ENCODE data around the gene ZNF613. TPM values are rescaled to one million over a fixed set of nuclear protein-coding genes. Genes with fewer than 3 reads are reported as not detected.

Gene ZNF613
- total and polyA plus RNA-seq, 4 donors = 6.3 to 8.8 (median 7.5) TPM

- H3K9me3 ChIP-seq (ENCODE audit: control insufficient read depth, low read length) = peaks cover 34% of the 10 kb centered on the region
- WGBS, 2 donors = 84 to 85% methylated on average over 3 of the region's 3 CpGs
- ATAC-seq (ENCODE audit: low FRiP score) = no peak
Observed at GRCh38 chr19:51919606-51920005, 7.7 kb upstream of the ZNF613 start.

GRCh38 chr19:51921949-51922348 is 5.3 kb upstream of the ZNF613 start:
- intact Hi-C loops (cut with DNase I) = loop anchor here in 1 of 2 donors (10.0 kb wide), 1 partner anchor 63 kb away; the partner anchor contains the start of gene ZNF350
- ATAC-seq (ENCODE audit: low FRiP score) (no peak), DNase-seq (no peak)
- H3K27me3 ChIP-seq (ENCODE audit: control insufficient read depth in 1 of 2, insufficient read depth in 2 of 2, low read length in 1 of 2) = no peaks in the 10 kb centered on the region
- WGBS, 2 donors = 88 to 91% methylated on average over 8 of the region's 8 CpGs
- H3K9me3 ChIP-seq (ENCODE audit: control insufficient read depth, low read length) = peaks cover 30% of the 10 kb centered on the region
- H3K4me3 ChIP-seq (ENCODE audit: low read length in 2 of 2) = no peak overlapping the region
- no peak overlapping the region for H3K27ac ChIP-seq (ENCODE audit: low read depth in 1 of 2, low read length in 2 of 2)
- H3K4me1 ChIP-seq (ENCODE audit: control insufficient read depth in 1 of 2, insufficient read depth in 2 of 2, low read length in 2 of 2) = no peaks in the 10 kb centered on the region
- no peaks in the 10 kb centered on the region for H3K36me3 ChIP-seq (ENCODE audit: control insufficient read depth in 1 of 2, insufficient read depth in 2 of 2, low read length in 1 of 2)

More at GRCh38 chr19:51919606-51920005, 7.7 kb upstream of the ZNF613 start:
- no peaks in the 10 kb centered on the region for H3K36me3 ChIP-seq (ENCODE audit: control insufficient read depth in 1 of 2, insufficient read depth in 2 of 2, low read length in 1 of 2)
- intact Hi-C loops (cut with DNase I) = loop anchor here in 1 of 2 donors (10.0 kb wide), 1 partner anchor 65 kb away; the partner anchor contains the start of gene ZNF350
- H3K27ac ChIP-seq (ENCODE audit: low read depth in 1 of 2, low read length in 2 of 2) = no peak overlapping the region
- H3K4me3 ChIP-seq (ENCODE audit: low read length in 2 of 2) = no peak overlapping the region
- DNase-seq = no peak
- no peaks in the 10 kb centered on the region for H3K27me3 ChIP-seq (ENCODE audit: control insufficient read depth in 1 of 2, insufficient read depth in 2 of 2, low read length in 1 of 2)
- no peaks in the 10 kb centered on the region for H3K4me1 ChIP-seq (ENCODE audit: control insufficient read depth in 1 of 2, insufficient read depth in 2 of 2, low read length in 2 of 2)

- Histone ChIP-seq H3K9me3 (ENCODE audit: control insufficient read depth, low read length) (peaks cover 15% of the 10 kb centered on the region), H3K27ac (ENCODE audit: low read depth in 1 of 2, low read length in 2 of 2) (no peak overlapping the region), H3K4me1 (ENCODE audit: control insufficient read depth in 1 of 2, insufficient read depth in 2 of 2, low read length in 2 of 2) (no peaks in the 10 kb centered on the region), H3K36me3 (ENCODE audit: control insufficient read depth in 1 of 2, insufficient read depth in 2 of 2, low read length in 1 of 2) (no peaks in the 10 kb centered on the region), H3K4me3 (ENCODE audit: low read length in 2 of 2) (peak overlapping the region; percentile 88), H3K27me3 (ENCODE audit: control insufficient read depth in 1 of 2, insufficient read depth in 2 of 2, low read length in 1 of 2) (no peaks in the 10 kb centered on the region)
- WGBS, 2 donors = 11 to 14% methylated on average over 11 of the region's 11 CpGs
- DNase-seq (no peak), ATAC-seq (ENCODE audit: low FRiP score) (peak; percentile 58)
- intact Hi-C loops (cut with DNase I) = loop anchor here in 1 of 2 donors (10.0 kb wide), 1 partner anchor 58 kb away; the partner anchor contains the start of gene ZNF350
Observed at GRCh38 chr19:51926426-51926783, 867 bp upstream of the ZNF613 start.

GRCh38 chr19:51927859-51928258 is 587 bp downstream of the ZNF613 start:
- H3K27ac ChIP-seq (ENCODE audit: low read depth in 1 of 2, low read length in 2 of 2) = no peak overlapping the region
- H3K4me3 ChIP-seq (ENCODE audit: low read length in 2 of 2) = peak overlapping the region; percentile 88
- 31 to 32% methylated on average over 13 of the region's 13 CpGs for WGBS, 2 donors
- DNase-seq (no peak), ATAC-seq (ENCODE audit: low FRiP score) (no peak)
- peaks cover 7% of the 10 kb centered on the region for H3K9me3 ChIP-seq (ENCODE audit: control insufficient read depth, low read length)
- no peaks in the 10 kb centered on the region for H3K4me1 ChIP-seq (ENCODE audit: control insufficient read depth in 1 of 2, insufficient read depth in 2 of 2, low read length in 2 of 2)
- intact Hi-C loops (cut with DNase I) = loop anchor here (1.0 to 10.0 kb wide), 2 partner anchors 57 to 121 kb away; partner anchors contain the start of gene ZNF350 (in 1 of the 2)
- H3K36me3 ChIP-seq (ENCODE audit: control insufficient read depth in 1 of 2, insufficient read depth in 2 of 2, low read length in 1 of 2) = peaks cover under 1 to 2% of the 10 kb centered on the region in 2 donors
- H3K27me3 ChIP-seq (ENCODE audit: control insufficient read depth in 1 of 2, insufficient read depth in 2 of 2, low read length in 1 of 2) = no peaks in the 10 kb centered on the region

- ATAC-seq (ENCODE audit: low FRiP score) (no peak), DNase-seq (no peak)
- Histone ChIP-seq H3K27ac (ENCODE audit: low read depth in 1 of 2, low read length in 2 of 2) (no peak overlapping the region), H3K36me3 (ENCODE audit: control insufficient read depth in 1 of 2, insufficient read depth in 2 of 2, low read length in 1 of 2) (peaks cover 18 to 28% of the 10 kb centered on the region in 2 donors), H3K9me3 (ENCODE audit: control insufficient read depth, low read length) (peaks cover 21% of the 10 kb centered on the region), H3K4me1 (ENCODE audit: control insufficient read depth in 1 of 2, insufficient read depth in 2 of 2, low read length in 2 of 2) (no peaks in the 10 kb centered on the region), H3K4me3 (ENCODE audit: low read length in 2 of 2) (no peak overlapping the region), H3K27me3 (ENCODE audit: control insufficient read depth in 1 of 2, insufficient read depth in 2 of 2, low read length in 1 of 2) (no peaks in the 10 kb centered on the region)
- WGBS, 2 donors = 88 to 92% methylated on average over 8 of the region's 8 CpGs
- intact Hi-C loops (cut with DNase I) = no loop called here
Observed at GRCh38 chr19:51931921-51932320, 4.6 kb downstream of the ZNF613 start.

- whole genome bisulfite sequencing, 2 donors = 96 to 99% methylated on average over 2 of the region's 2 CpGs
- Histone ChIP-seq H3K4me1 (ENCODE audit: control insufficient read depth in 1 of 2, insufficient read depth in 2 of 2, low read length in 2 of 2) (no peaks in the 10 kb centered on the region), H3K36me3 (ENCODE audit: control insufficient read depth in 1 of 2, insufficient read depth in 2 of 2, low read length in 1 of 2) (peaks cover 47 to 74% of the 10 kb centered on the region in 2 donors), H3K9me3 (ENCODE audit: control insufficient read depth, low read length) (peaks cover 41% of the 10 kb centered on the region), H3K27me3 (ENCODE audit: control insufficient read depth in 1 of 2, insufficient read depth in 2 of 2, low read length in 1 of 2) (no peaks in the 10 kb centered on the region), H3K27ac (ENCODE audit: low read depth in 1 of 2, low read length in 2 of 2) (no peak overlapping the region), H3K4me3 (ENCODE audit: low read length in 2 of 2) (no peak overlapping the region)
- intact Hi-C loops (cut with DNase I) = no loop called here
- DNase-seq (no peak), ATAC-seq (ENCODE audit: low FRiP score) (no peak)
Observed at GRCh38 chr19:51938936-51939335, 11.7 kb downstream of the ZNF613 start.

GRCh38 chr19:51944798-51945552 is 17.7 kb downstream of the ZNF613 start:
- Histone ChIP-seq H3K4me3 (ENCODE audit: low read length in 2 of 2) (peak overlapping the region in 1 of 2 donors; percentile 15), H3K27me3 (ENCODE audit: control insufficient read depth in 1 of 2, insufficient read depth in 2 of 2, low read length in 1 of 2) (no peaks in the 10 kb centered on the region), H3K9me3 (ENCODE audit: control insufficient read depth, low read length) (peaks cover 42% of the 10 kb centered on the region), H3K36me3 (ENCODE audit: control insufficient read depth in 1 of 2, insufficient read depth in 2 of 2, low read length in 1 of 2) (peaks cover 35 to 55% of the 10 kb centered on the region in 2 donors), H3K27ac (ENCODE audit: low read depth in 1 of 2, low read length in 2 of 2) (no peak overlapping the region), H3K4me1 (ENCODE audit: control insufficient read depth in 1 of 2, insufficient read depth in 2 of 2, low read length in 2 of 2) (no peaks in the 10 kb centered on the region)
- intact Hi-C loops (cut with DNase I) = no loop called here
- DNase-seq = no peak
- ATAC-seq (ENCODE audit: low FRiP score) = no peak
- WGBS, 2 donors = 92 to 94% methylated on average over 7 of the region's 7 CpGs

GRCh38 chr19:51946602-51947001 is 19.3 kb downstream of the ZNF613 start:
- Histone ChIP-seq H3K27me3 (ENCODE audit: control insufficient read depth in 1 of 2, insufficient read depth in 2 of 2, low read length in 1 of 2) (no peaks in the 10 kb centered on the region), H3K4me3 (ENCODE audit: low read length in 2 of 2) (no peak overlapping the region), H3K4me1 (ENCODE audit: control insufficient read depth in 1 of 2, insufficient read depth in 2 of 2, low read length in 2 of 2) (no peaks in the 10 kb centered on the region), H3K27ac (ENCODE audit: low read depth in 1 of 2, low read length in 2 of 2) (no peak overlapping the region), H3K9me3 (ENCODE audit: control insufficient read depth, low read length) (peaks cover 36% of the 10 kb centered on the region), H3K36me3 (ENCODE audit: control insufficient read depth in 1 of 2, insufficient read depth in 2 of 2, low read length in 1 of 2) (peaks cover 25 to 39% of the 10 kb centered on the region in 2 donors)
- DNase-seq (no peak), ATAC-seq (ENCODE audit: low FRiP score) (no peak)
- 82 to 95% methylated on average over 1 of the region's 1 CpG for WGBS, 2 donors
- intact Hi-C loops (cut with DNase I) = no loop called here

GRCh38 chr19:51948975-51949374 is 21.7 kb downstream of the ZNF613 start:
- Histone ChIP-seq H3K36me3 (ENCODE audit: control insufficient read depth in 1 of 2, insufficient read depth in 2 of 2, low read length in 1 of 2) (peaks cover 13 to 16% of the 10 kb centered on the region in 2 donors), H3K27me3 (ENCODE audit: control insufficient read depth in 1 of 2, insufficient read depth in 2 of 2, low read length in 1 of 2) (no peaks in the 10 kb centered on the region), H3K9me3 (ENCODE audit: control insufficient read depth, low read length) (peaks cover 31% of the 10 kb centered on the region), H3K4me3 (ENCODE audit: low read length in 2 of 2) (no peak overlapping the region), H3K4me1 (ENCODE audit: control insufficient read depth in 1 of 2, insufficient read depth in 2 of 2, low read length in 2 of 2) (no peaks in the 10 kb centered on the region), H3K27ac (ENCODE audit: low read depth in 1 of 2, low read length in 2 of 2) (no peak overlapping the region)
- ATAC-seq (ENCODE audit: low FRiP score) (peak; percentile 72), DNase-seq (peak; percentile 58 to 80)
- intact Hi-C loops (cut with DNase I) = no loop called here
- 9 to 11% methylated on average over 25 of the region's 25 CpGs for WGBS, 2 donors

Measured in aorta (tissue), 5 donors.